Amygdala (tissue), 56 donors: ENCODE results near the gene TCERG1L.

ENCODE experiments used
- DNase-seq, 56 donors: peaks; one replicate each; lab custom pipeline; 2025; lab: John Stamatoyannopoulos, UW

Gene TCERG1L

DNA sequence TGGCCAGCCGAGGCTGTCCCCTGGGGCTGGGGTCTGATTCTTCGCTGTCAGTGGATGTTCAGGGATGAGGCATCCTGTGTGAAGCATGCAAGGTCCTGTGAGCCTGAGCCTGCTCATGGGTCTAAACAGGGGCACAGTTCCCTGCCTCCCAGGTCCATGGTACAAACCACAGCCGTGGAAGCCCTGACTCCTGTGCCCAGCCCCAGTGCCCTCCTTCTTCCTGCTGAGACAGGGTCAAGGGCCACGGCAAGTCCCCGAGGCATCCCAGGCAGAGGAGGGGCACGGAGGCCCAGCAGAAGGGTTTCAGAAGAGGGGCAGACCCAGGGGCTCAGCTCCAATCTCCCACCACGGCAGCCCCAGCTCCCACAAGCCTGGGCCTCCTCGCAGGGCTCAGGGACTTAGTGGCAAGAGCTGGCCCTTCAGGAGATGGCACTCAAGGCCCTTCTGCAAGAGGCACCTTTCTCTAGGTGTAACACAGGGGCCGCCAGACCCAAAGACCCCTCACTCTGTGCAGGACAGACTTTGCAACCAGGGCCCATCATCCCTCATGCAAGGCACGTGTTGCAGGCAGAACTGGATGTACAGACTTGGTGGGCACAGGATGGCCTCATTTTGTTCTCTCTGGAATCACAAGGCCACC, 248.8 kb downstream of the TCERG1L start:
- no peak for DNase-seq

- no peak for DNase-seq
Measured at GRCh38 chr10:131061216-131061615, 250.3 kb downstream of the TCERG1L start.

- DNase-seq: no peak
Measured at GRCh38 chr10:131059881-131060280, 251.6 kb downstream of the TCERG1L start.

GRCh38 chr10:131058799-131059198, 252.7 kb downstream of the TCERG1L start:
- DNase-seq: no peak

DNA sequence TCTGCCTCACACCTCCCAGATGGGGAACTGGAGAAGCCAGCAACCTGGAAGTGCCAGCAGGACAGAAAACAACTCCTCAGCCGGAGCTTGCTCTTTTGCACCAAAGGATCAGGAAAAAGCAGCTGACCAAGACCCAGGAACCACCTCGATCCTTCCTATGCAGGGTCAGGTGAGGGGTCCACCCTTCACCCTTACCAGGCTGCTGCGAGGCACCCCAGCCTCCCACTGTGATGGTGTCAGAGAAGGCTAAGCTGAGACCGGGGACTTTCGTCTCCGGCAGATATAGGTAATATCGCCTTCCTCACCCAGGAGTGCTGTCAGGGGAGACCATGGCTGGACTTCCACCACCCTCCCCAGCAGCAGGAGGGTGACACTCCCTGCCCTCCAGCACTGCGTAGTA, 254.7 kb downstream of the TCERG1L start:
- DNase-seq: no peak

DNA sequence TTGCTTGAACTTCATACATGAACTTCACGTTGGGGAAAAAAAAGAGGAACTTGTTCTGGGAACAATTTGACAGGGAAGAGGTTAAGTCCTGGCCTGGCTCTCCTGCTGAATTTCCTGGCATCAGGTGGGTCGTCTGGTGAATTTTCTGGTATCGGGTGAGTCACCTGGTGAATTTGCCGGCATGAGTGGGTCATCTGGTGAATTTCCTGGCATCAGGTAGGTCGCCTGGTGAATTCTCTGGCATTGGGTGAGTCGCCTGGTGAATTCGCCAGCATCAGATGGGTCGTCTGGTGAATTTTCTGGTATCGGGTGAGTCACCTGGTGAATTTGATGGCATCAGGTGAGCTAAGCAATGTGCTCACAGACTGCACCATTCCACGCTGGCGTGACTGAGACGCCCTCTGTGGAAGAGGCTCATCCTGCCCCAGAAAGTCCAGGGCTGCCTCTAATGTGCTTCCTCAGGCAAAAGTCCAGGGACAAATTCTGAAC, 255.4 kb downstream of the TCERG1L start:
- no peak for DNase-seq

GRCh38 chr10:131055437-131055836, 256.1 kb downstream of the TCERG1L start:
- DNase-seq: no peak

DNA sequence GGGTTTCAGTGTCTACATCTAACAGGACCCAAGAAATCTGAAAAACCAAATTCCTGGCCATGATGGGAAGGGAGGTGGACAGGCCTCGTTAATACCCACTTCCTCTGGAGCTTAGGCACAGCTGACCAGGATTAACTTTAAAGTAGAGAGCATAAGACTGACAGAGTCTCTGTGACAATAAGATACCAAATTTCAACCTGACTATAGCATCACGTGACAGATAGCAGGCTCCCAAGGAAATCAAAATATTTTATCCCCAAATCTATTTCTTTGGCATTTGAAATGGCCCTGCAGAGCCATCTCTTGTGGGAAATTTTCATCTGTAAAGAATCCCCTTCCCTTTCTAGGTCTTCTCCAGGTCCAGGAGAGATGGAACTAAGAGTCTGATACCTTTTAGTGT, 258.3 kb downstream of the TCERG1L start:
- no peak for DNase-seq

DNA sequence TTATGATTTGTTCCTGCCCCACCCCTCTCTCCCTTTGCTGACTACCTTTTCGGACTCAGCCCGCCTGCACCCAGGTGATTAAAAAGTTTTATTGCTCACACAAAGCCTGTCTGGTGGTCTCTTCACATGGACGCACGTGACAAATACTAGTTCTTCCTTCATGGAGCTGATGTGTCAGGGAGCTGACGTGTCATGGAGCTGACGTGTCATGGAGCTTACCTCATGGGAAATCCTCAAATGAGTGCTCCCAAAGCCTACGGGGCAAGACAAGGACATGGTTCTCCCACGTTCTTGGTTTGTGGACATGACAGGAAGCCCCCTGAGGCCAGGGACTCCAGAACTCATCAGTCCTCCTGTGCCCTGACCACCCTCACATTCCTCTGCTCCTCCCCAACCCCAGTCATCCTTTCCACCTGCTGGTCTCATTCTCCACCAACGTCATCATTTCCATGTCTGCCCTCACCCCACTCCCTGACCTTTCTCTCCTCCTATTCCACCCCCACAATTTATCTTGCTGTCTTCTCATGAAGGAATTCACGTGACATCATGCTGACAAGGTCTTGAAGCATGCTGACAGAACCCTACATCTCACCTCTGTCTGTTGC, 261.3 kb downstream of the TCERG1L start:
- DNase-seq: no peak

DNA sequence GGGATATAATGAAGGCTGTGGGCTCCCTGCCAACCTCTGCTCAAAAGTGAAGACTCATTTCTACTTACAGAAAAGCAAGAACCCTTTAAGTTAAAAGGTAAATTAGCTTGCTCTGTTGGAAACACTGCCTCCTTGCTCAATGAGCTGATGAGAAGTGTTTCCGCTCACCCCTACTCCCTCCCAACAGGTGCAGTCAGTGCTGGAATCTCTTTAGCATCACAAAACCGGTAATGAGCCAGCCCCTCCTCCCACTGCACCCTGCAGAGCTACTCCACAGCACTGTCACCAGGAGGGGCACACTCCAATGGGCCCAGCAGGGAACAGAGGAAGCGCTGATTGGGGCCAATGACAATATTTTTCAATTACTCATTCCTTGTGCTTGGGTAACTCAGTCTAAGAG, 262.5 kb downstream of the TCERG1L start:
- DNase-seq: peak in 1 of 56 donors; percentile 11

DNA sequence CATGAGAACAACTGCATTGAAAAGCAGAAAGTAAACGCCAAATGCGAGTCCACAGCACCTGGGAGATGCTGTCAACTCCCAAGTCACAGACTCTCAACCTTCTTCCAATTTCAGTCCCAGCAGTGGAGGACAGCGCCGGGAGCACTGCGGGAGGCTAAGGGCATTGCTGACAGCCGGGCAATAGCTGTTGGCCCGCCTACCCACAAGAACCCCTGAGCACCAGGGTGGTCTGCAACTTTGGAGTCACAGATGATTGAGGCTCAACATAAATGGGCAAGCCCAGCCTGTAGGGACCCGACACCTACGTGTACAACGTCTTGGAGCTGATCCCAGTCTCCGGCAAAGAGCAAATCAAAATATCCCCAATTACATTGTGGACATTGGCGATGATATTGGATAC, 262.9 kb downstream of the TCERG1L start:
- DNase-seq: no peak

DNA sequence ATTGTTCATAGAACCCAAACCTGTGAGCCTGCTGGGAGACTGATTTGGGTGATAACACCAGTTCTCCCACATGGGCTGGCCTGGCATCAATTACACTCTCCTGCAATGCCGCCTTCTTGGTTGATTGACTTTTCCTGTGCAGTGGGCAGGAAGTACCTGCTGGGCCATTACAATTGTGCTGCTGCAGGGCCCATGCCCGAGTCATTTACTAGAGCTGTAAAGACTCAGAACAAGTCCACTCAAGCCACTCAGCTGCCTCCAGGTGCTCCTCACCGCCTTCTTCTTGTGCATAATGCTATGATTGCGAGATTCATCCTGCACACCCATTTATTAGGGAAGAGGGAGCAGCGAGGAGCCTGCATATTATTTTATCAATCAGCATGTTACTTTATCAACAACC, 264.0 kb downstream of the TCERG1L start:
- no peak for DNase-seq

DNA sequence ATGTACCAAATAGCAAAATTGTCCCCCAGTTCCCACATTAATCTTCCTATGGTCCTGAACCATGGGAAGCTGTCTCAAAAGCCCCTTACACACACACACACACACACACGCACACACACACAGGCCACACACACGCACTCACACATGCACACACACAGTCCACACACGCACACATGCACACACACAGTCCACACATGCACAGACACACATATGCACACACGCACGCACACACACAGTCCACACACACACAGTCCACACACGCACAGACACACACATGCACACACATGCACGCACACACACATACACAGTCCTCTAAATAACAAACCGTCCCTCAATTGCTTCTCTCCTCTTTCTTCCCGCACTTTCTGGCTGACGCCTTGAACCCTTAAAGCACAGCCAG, 265.3 kb downstream of the TCERG1L start:
- no peak for DNase-seq

GRCh38 chr10:131044379-131045111, 267.0 kb downstream of the TCERG1L start:
- DNase-seq: no peak

- DNase-seq: no peak
Measured at GRCh38 chr10:131043039-131043691, 268.4 kb downstream of the TCERG1L start.
